ENCODE results near the gene SEL1L3.
"Not testable (repeated sequence)": the region's sequence is repeated elsewhere in the genome, so short reads cannot be mapped to it uniquely, and the experiment has no call there.

Gene SEL1L3

DNA sequence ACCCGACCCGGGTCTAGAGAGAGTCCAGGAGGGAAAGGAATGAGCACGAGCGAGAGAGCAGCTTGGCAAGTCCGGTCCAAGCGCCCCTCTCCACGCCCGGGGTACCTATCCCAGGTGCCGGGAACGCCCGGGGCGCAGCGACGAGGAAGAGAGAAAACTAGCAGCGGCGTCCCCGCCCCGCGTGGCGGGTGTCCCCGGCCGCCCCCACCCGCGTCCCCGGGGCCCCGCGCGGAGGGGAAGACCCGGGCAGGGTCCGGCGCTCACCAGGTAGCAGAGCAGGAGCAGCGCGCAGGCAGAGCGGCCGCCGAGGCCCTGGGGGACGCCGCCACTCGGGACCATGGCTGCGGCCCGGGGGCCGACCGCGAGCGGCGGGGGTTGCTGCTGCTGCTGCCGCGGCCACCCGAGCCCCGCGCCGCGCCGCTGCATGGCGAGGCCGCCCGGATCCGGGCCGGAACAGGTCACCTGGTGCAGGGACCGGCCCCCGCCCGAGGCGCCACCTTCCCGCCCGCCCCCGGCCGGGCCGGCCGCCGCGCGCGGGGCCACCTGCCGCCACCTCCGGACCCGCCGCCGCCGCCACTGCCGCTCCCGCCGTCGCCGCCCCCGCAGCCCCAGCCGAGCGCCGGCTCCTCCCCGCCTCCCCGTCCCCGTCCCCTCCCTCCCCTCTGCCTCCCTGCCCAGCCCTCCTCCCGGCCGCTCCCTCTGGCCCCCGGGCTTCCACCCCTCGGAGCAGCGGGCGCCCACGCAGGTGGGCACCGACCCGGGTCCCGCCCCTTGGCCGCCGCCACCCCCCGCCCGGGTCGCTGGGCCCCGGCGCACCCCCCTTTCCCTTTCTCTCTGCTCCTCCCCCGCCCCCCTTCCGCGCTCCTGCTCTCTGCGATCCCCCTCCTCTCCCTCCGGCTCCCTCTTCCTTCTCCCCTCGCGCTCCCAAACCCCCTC is at the start of gene SEL1L3:
TSS of gene SEL1L3 (minus strand) at position 578 of the 936 bp plus-strand sequence. CDS start at position 426, 152 bp downstream.
- H3K27me3 ChIP-seq (ENCODE audit: insufficient read depth, low read depth, severe bottlenecking) = no peaks in the 10 kb centered on the region
- DNase-seq = peak; percentile 56
- no peaks in the 10 kb centered on the region for H3K36me3 ChIP-seq
- H3K9me3 ChIP-seq (ENCODE audit: severe bottlenecking) = no peaks in the 10 kb centered on the region
- H3K4me3 ChIP-seq (ENCODE audit: low read depth, low read length) = peak within 1 kb of the TSS; percentile 68
- TF ChIP-seq CTCF (IDR thresholded peaks at IDR 0.05; ENCODE audit: low read depth, low read length) = no peak
- H3K27ac ChIP-seq = peak within 1 kb of the TSS; percentile 72

DNA sequence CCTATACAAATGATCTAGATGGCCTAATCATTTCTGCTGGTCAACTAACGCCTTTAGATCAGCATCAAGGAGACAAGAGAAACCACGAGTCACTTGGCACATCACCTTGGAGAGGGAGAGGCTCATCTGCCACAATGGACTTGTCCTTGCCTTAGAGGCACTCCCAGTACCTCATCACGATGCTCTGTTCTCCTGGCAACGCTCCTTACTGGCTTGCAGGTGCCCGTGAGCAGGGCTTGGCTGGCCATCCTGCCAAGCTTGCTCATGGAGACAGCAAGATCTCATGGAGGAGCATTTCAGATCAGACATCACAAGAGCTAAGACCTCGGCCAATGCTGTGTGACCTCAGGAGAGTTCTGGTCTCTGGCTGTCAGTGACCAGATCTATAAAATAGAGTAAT is 48.6 kb upstream of the SEL1L3 start:
- DNase-seq = no peak
- no peaks in the 10 kb centered on the region for H3K9me3 ChIP-seq (ENCODE audit: severe bottlenecking)
- H3K27me3 ChIP-seq (ENCODE audit: insufficient read depth, low read depth, severe bottlenecking) = no peaks in the 10 kb centered on the region
- peak overlapping the region; percentile 87 for H3K27ac ChIP-seq
- H3K36me3 ChIP-seq = no peaks in the 10 kb centered on the region
- H3K4me3 ChIP-seq (ENCODE audit: low read depth, low read length) = no peak overlapping the region
- TF ChIP-seq CTCF (IDR thresholded peaks at IDR 0.05; ENCODE audit: low read depth, low read length) = no peak

- H3K36me3 ChIP-seq = no peaks in the 10 kb centered on the region
- peak; percentile 48 for DNase-seq
- no peak overlapping the region for H3K4me3 ChIP-seq (ENCODE audit: low read depth, low read length)
- no peak for TF ChIP-seq CTCF (IDR thresholded peaks at IDR 0.05; ENCODE audit: low read depth, low read length)
- no peaks in the 10 kb centered on the region for H3K9me3 ChIP-seq (ENCODE audit: severe bottlenecking)
- H3K27ac ChIP-seq = peak overlapping the region; percentile 54
- H3K27me3 ChIP-seq (ENCODE audit: insufficient read depth, low read depth, severe bottlenecking) = no peaks in the 10 kb centered on the region
These were observed 45.7 kb upstream of the SEL1L3 start for GRCh38 chr4:25908491-25908901.

DNA sequence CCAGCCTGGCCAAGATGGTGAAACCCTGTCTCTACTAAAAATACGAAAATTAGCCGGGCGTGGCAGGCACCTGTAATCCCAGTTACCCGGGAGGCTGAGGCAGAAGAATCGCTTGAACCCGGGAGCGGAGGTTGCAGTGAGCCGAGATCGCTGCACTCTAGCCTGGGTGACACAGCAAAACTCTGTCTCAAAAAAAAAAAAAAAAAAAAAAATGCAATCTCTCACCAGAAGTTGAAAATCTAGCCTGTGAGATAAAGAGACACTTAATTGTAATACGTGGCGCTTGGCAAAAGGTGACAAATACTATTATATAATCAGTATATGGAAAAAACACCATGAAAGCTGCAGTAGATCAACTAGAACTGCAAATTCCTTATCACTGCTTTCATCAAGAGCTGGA is 43.3 kb upstream of the SEL1L3 start:
- H3K27ac ChIP-seq; H3K4me3 ChIP-seq (ENCODE audit: low read depth, low read length); H3K36me3 ChIP-seq; H3K27me3 ChIP-seq (ENCODE audit: insufficient read depth, low read depth, severe bottlenecking); DNase-seq; H3K9me3 ChIP-seq (ENCODE audit: severe bottlenecking): not testable (repeated sequence)

DNA sequence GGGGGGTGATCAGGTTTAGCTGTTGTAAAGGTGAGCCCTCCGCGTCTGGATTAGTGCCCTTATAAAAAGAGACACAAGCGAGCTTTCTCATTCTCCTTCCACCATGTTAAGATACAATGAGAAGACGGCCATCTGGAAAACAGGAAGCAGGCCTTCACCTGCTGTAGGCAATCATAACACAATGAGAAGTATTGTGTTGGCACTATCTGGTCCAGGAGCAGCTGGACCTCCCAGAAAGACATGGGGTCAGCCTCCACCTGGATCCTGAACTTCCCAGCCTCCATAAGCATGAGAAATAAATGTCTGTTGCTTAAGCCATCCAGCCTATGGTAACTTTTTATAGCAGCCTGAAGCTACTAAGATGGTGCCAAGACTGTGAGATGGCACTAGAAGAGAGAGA is 42.6 kb upstream of the SEL1L3 start:
- Histone ChIP-seq H3K27me3 (ENCODE audit: insufficient read depth, low read depth, severe bottlenecking) (no peaks in the 10 kb centered on the region), H3K27ac (no peak overlapping the region)
- DNase-seq = no peak

DNA sequence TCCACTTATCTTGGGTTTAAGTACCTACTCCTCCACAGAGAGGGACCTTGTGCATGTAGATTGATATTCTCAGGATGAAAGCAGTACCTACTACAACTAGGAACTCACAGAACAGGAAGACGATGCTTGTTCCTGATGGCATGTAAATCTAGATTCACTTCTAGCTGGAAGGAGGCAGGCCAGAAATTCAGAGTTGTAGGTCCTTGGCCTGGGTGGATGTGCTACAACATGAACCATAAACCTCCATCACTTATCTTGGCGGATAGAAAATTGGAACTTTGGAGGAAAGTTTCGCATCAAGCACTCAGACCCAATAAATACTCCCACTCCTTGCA is 41.9 kb upstream of the SEL1L3 start:
- Histone ChIP-seq H3K9me3 (ENCODE audit: severe bottlenecking) (no peaks in the 10 kb centered on the region), H3K27ac (no peak overlapping the region), H3K4me3 (ENCODE audit: low read depth, low read length) (no peak overlapping the region), H3K36me3 (no peaks in the 10 kb centered on the region), H3K27me3 (ENCODE audit: insufficient read depth, low read depth, severe bottlenecking) (no peaks in the 10 kb centered on the region)
- no peak for DNase-seq
- TF ChIP-seq CTCF (IDR thresholded peaks at IDR 0.05; ENCODE audit: low read depth, low read length) = no peak

More for the DNA sequence above, 42.6 kb upstream of the SEL1L3 start:
- Histone ChIP-seq H3K4me3 (ENCODE audit: low read depth, low read length) (no peak overlapping the region), H3K9me3 (ENCODE audit: severe bottlenecking) (no peaks in the 10 kb centered on the region), H3K36me3 (no peaks in the 10 kb centered on the region)
- no peak for TF ChIP-seq CTCF (IDR thresholded peaks at IDR 0.05; ENCODE audit: low read depth, low read length)

All from WERI-Rb-1 (cell line).